Skeletal muscle cell (primary cell): ENCODE measurements around the gene TSFM.

Experiments used
- DNase-seq: peaks from one replicate; pipeline ENCODE4 v3.0.0-alpha.2; 2010; ENCODE audit warnings: low read depth
- H3K4me3 ChIP-seq: 2 replicates; pipeline ENCODE4 v1.5.1; 2011; ENCODE audit warnings: low read depth, mild to moderate bottlenecking, control low read depth, low read length, moderate library complexity

The TSFM gene

DNA sequence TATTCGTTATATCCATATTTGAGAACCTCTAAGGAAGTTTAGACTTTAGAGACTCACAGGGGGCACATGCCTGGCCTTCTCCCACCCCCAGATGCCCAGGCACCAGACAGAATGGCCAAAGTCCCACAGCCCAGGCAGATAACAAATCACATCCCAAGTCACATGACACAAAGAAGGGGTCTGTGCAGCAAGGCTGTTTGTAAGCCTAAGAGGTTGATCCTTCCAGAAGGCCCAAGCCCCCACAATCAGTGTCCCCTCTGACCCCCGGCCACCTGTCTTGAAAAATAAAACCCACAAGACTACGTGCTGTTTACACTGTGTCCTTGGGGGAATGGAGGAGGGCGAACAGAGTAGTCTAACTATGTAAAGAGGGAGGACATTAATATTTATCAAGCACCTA, 58.9 kb downstream of the TSFM start:
- DNase-seq, result no peak
- H3K4me3 ChIP-seq, result no peak overlapping the region

- peak overlapping the region; percentile 99 for H3K4me3 ChIP-seq
- no peak for DNase-seq
These were observed 60.0 kb downstream of the TSFM start for GRCh38 chr12:57842342-57843294.

DNA sequence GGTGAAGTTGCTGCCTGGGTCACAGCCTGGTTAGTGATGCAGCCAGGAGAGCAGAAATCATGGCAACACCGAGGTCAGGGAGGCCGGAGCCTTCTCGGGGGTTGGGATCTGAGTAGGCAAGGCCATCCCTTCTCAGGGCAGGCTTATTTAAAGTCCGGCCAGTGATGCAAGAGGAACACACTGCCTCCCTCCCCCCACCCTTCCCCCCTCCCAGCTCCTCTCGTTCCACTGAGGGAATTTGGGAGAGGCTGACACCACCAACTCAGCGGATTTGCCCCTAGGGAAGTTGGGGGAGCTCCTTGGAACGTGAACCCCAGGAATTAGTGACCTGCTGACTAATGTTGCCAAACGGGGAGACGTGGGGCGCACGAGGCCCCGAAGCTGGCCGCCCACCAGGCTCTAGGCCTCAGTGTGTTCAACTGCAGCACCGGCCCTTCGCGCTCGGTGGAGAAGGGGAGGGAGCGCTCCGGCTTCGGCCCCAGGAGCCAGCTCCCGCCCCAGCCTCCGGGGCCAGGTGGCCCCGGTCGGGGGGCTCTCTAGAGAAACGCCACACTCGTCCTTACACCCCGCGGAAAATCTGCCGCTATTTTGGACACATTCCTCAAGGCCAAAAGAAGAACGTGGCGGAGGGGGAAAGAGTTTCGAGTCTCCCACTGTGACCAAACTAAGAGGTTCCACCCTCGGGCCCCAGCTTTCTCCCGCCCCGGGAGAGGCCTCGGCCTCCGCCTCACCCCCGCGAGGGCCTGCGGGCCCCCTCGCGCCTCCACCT, 62.3 kb downstream of the TSFM start:
- peak overlapping the region; percentile 99 for H3K4me3 ChIP-seq
- peak; percentile 48 for DNase-seq

DNA sequence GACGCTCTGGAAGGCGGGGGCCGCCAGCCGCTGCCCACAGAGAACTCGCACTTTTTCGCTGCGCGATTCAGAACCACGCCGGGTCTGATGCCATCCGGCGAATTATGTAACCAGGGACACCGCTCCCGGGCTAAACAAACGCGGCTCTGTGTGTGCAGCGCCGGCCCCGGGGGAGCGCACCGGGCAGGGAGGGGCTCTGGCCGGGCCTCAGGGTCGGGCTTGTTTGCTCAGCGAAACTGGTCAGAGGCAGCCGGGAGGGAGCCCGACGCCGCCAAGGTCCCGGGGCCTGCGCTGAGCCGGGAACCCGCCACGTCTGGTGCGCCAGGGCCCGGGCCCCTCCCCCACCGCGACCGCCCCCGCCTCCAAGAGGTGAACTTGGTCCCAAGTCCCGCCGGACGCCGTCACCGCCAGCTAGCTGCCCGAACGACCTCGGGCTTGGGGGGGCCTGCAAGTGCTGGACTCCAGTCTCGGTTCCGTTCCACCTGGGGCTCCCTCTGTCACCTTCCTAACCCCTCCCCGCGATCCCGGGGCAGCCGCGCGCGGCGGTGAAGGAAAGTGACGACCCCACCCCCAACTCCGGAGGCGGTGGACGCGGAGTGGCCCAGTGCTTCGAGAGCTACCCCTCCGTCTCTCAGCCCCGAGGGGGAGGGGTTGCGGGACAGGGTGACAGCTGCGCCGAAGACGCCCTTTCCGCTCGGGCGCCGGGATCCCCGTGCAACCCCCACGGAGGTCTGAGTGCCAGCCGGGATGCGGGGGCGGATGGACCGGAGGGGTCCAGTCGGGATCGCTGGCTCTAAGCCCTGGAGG, 63.1 kb downstream of the TSFM start:
- no peak for DNase-seq
- peak overlapping the region; percentile 99 for H3K4me3 ChIP-seq

GRCh38 chr12:57846285-57846576, 63.6 kb downstream of the TSFM start:
- DNase-seq, result no peak
- H3K4me3 ChIP-seq, result peak overlapping the region; percentile 99

DNA sequence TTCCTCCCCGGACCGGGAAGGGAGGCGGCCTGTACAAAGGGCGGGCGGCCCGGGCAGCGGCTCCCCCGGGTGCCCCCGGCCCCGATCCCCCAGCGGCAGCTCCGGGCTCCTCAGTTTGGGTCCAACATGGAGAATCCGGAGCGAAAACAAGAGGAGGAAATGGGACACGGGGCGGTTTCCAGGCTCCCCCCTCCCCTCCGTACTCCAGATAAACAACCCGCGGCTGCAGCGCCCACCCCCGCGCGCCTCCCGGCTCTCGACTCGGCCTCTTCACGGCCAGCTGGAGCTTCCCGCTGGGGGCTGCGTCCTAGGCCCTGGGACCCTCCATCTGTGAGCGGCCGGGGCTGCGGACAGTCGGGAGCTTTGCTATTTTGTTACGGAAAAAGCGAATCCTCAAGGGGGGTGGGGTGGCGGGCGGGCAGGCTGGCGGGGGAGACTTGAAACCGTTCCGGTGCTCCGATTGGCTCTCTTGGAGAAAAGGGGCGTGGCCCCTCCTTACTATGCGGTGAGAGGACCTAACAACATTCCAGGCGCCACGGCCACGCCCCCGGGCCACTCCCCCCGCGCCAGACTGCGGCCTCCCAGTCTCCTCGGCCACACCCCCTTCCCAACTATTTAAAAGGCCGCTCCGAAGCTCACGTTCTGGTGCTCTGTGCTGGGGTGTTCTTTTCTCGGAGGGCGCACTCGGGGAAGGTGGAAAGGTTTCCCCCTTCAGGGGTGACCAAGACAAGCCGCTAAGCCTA, 64.2 kb downstream of the TSFM start, which contains the start of gene CTDSP2:
Gene CTDSP2, minus strand, starts transcription at position 153 of the 743 bp plus-strand sequence. CDS start 294 bp downstream, outside the sequence.
- peak; percentile 95 for DNase-seq
- H3K4me3 ChIP-seq, result peak within 1 kb of the TSS; percentile 99
